Measurements from ENCODE around the gene CFAP20DC. TPM values are rescaled to one million over a fixed set of nuclear protein-coding genes. Genes with fewer than 3 reads are reported as not detected.

The CFAP20DC gene
- total and polyA plus RNA-seq, 2 of the 13 experiments (the other 11 are each of a cell fraction or from before 2014, with no cell fraction given): not detected

DNA sequence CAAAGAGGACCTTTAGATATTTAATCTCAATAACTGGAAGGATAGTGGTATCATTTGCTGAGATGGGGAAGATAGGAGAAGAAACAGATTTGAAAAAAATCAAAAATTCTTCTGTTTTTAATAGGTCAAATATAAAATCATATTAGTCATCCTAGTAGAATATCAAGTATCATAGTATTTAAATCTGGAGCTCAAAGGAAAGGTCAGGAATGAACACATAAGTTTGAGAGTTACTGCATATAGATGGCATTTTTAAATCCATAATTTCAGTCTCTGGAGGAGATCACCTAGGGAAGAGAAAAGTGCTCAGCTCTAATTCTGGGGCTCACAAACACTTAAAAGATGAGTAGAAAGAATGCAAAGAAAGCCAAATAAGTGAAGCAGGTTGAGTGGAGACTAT, 24.9 kb upstream of the CFAP20DC start:
- Histone ChIP-seq H3K79me2 (ENCODE audit: insufficient read depth, low read length) (no peaks in the 10 kb centered on the region), H3K4me3 (replicated peaks in 1 of 3; ENCODE audit: insufficient read depth in 1 of 3, low read depth in 2 of 3, low read length in 3 of 3) (no peak overlapping the region), H3K4me1 (ENCODE audit: insufficient read depth, low read length) (no peaks in the 10 kb centered on the region), H3K4me2 (ENCODE audit: low read depth, low read length) (no peak overlapping the region), H3K9ac (ENCODE audit: insufficient read depth, low read depth, low read length) (no peak overlapping the region), H3K27me3 (ENCODE audit: control insufficient read depth in 1 of 2, insufficient read depth in 2 of 2, low read length in 2 of 2) (no peaks in the 10 kb centered on the region), H3K9me3 (ENCODE audit: low read length) (no peaks in the 10 kb centered on the region), H3K27ac (ENCODE audit: extremely low read length, insufficient read depth, low read length) (no peak overlapping the region), H2AFZ (ENCODE audit: low read length) (no peak overlapping the region), H4K20me1 (ENCODE audit: insufficient read depth, low read length) (no peaks in the 10 kb centered on the region), H3K36me3 (replicated peaks in 1 of 2; ENCODE audit: control insufficient read depth in 1 of 2, insufficient read depth in 2 of 2, low read length in 2 of 2) (no peaks in the 10 kb centered on the region)
- BruUV-seq (replicated peaks): no TSS peak
- ATAC-seq (no peak), DNase-seq (ENCODE audit: low spot score) (no peak), FAIRE-seq (no peak)
- intact Hi-C loops (cut with micrococcal nuclease; ENCODE audit: unreplicated experiment) (no loop called here), in situ Hi-C loops (cut with HindIII; ENCODE audit: extremely low pct_ligation_motif_present, low pct_unique_long_range_greater_than_20kb) (no loop called here)
- TF ChIP-seq ZNF230 (CRISPR knock-in tag; IDR thresholded peaks at IDR 0.05) (no peak), KLF13 (CRISPR knock-in tag; IDR thresholded peaks at IDR 0.05) (no peak)
- ChIA-PET CTCF (ENCODE audit: low intra/inter-chr PET ratio, low total read pairs) (no interaction called here), POLR2A (no interaction called here)

DNA sequence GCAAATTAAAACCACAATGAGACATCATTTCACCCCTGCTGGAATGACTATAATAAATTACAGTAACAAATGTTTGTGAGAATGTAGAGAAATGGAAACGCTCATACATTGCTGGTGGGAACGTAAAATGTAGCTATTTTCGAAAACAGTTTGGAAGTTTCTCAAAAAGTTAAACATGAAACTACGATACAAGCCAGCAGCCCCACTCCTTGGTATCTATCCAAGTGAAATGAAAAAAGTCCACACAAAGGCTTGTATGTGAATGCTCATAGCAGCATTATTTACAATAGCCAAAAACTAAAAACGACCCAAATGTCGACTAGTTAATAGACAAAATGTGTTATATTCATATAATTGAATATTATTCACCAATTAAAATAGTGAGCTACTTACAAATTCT, 22.9 kb upstream of the CFAP20DC start:
- ATAC-seq (no peak), DNase-seq (ENCODE audit: low spot score) (no peak), FAIRE-seq (no peak)
- Histone ChIP-seq H3K36me3 (replicated peaks in 1 of 2; ENCODE audit: control insufficient read depth in 1 of 2, insufficient read depth in 2 of 2, low read length in 2 of 2) (no peaks in the 10 kb centered on the region), H3K4me2 (ENCODE audit: low read depth, low read length) (no peak overlapping the region), H3K4me1 (ENCODE audit: insufficient read depth, low read length) (no peaks in the 10 kb centered on the region), H3K27me3 (ENCODE audit: control insufficient read depth in 1 of 2, insufficient read depth in 2 of 2, low read length in 2 of 2) (no peaks in the 10 kb centered on the region), H3K27ac (ENCODE audit: extremely low read length, insufficient read depth, low read length) (no peak overlapping the region), H3K9ac (ENCODE audit: insufficient read depth, low read depth, low read length) (no peak overlapping the region), H4K20me1 (ENCODE audit: insufficient read depth, low read length) (no peaks in the 10 kb centered on the region), H3K9me3 (ENCODE audit: low read length) (no peaks in the 10 kb centered on the region), H3K79me2 (ENCODE audit: insufficient read depth, low read length) (no peaks in the 10 kb centered on the region), H2AFZ (ENCODE audit: low read length) (no peak overlapping the region), H3K4me3 (replicated peaks in 1 of 3; ENCODE audit: insufficient read depth in 1 of 3, low read depth in 2 of 3, low read length in 3 of 3) (no peak overlapping the region)
- in situ Hi-C loops (cut with HindIII; ENCODE audit: extremely low pct_ligation_motif_present, low pct_unique_long_range_greater_than_20kb): no loop called here
- CTCF ChIA-PET (ENCODE audit: low intra/inter-chr PET ratio, low total read pairs): no interaction called here
- whole genome bisulfite sequencing (ENCODE audit: low lambda C conversion rate): 39% methylated on average over 6 of the region's 6 CpGs
- intact Hi-C loops (cut with micrococcal nuclease; ENCODE audit: unreplicated experiment): no loop called here
- BruUV-seq (replicated peaks): no TSS peak
- POLR2A ChIA-PET: no interaction called here
- TF ChIP-seq RFX1 (IDR thresholded peaks at IDR 0.05) (no peak), ZNF616 (CRISPR knock-in tag; IDR thresholded peaks at IDR 0.05; ENCODE audit: low read depth) (no peak), ZNF337 (CRISPR knock-in tag; IDR thresholded peaks at IDR 0.05; ENCODE audit: borderline replicate concordance, low read depth) (no peak), GPN1 (CRISPR knock-in tag; IDR thresholded peaks at IDR 0.05; ENCODE audit: borderline replicate concordance) (no peak), MBD4 (IDR thresholded peaks at IDR 0.05; ENCODE audit: borderline replicate concordance, low read length) (no peak), ZFP1 (CRISPR knock-in tag; IDR thresholded peaks at IDR 0.05) (no peak), ZNF326 (CRISPR knock-in tag; IDR thresholded peaks at IDR 0.05; ENCODE audit: borderline replicate concordance) (no peak), CBX2 (IDR thresholded peaks at IDR 0.05; ENCODE audit: low read depth, low read length) (no peak), CBX2 (CRISPR knock-in tag; IDR thresholded peaks at IDR 0.05; ENCODE audit: low read depth) (no peak), ZNF335 (CRISPR knock-in tag; IDR thresholded peaks at IDR 0.05) (no peak), TCF12 (IDR thresholded peaks at IDR 0.05) (no peak), TCF12 (CRISPR knock-in tag; IDR thresholded peaks at IDR 0.05) (no peak), POLR2G (IDR thresholded peaks at IDR 0.05; ENCODE audit: low read depth, low read length) (no peak), TOE1 (CRISPR knock-in tag; IDR thresholded peaks at IDR 0.05) (no peak), HES4 (CRISPR knock-in tag; IDR thresholded peaks at IDR 0.05; ENCODE audit: borderline replicate concordance) (no peak), SMC3 (IDR thresholded peaks at IDR 0.05; ENCODE audit: low read length) (no peak)
- TF ChIP-seq, protein P1, sequence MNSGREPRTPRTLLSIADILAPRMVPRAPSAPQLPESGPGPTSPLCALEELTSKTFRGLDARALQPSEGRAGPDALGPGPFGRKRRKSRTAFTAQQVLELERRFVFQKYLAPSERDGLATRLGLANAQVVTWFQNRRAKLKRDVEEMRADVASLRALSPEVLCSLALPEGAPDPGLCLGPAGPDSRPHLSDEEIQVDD (CRISPR knock-in tag; IDR thresholded peaks at IDR 0.05; ENCODE audit: borderline replicate concordance): no peak
- TF ChIP-seq, protein P2, sequence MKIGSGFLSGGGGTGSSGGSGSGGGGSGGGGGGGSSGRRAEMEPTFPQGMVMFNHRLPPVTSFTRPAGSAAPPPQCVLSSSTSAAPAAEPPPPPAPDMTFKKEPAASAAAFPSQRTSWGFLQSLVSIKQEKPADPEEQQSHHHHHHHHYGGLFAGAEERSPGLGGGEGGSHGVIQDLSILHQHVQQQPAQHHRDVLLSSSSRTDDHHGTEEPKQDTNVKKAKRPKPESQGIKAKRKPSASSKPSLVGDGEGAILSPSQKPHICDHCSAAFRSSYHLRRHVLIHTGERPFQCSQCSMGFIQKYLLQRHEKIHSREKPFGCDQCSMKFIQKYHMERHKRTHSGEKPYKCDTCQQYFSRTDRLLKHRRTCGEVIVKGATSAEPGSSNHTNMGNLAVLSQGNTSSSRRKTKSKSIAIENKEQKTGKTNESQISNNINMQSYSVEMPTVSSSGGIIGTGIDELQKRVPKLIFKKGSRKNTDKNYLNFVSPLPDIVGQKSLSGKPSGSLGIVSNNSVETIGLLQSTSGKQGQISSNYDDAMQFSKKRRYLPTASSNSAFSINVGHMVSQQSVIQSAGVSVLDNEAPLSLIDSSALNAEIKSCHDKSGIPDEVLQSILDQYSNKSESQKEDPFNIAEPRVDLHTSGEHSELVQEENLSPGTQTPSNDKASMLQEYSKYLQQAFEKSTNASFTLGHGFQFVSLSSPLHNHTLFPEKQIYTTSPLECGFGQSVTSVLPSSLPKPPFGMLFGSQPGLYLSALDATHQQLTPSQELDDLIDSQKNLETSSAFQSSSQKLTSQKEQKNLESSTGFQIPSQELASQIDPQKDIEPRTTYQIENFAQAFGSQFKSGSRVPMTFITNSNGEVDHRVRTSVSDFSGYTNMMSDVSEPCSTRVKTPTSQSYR (CRISPR knock-in tag; IDR thresholded peaks at IDR 0.05; ENCODE audit: borderline replicate concordance): no peak

All from HepG2 (cell line).